Measurements from ENCODE around the gene PSMD2. TPM values are rescaled to one million over a fixed set of nuclear protein-coding genes. Genes with fewer than 3 reads are reported as not detected.
"Not testable (repeated sequence)": the region's sequence is repeated elsewhere in the genome, so short reads cannot be mapped to it uniquely, and the experiment has no call there.

The PSMD2 gene
- total RNA-seq, 5 donors from 2014 or later (not counting 1 experiment from before 2014, with no cell fraction given) = 134 to 151 (median 149) TPM

DNA sequence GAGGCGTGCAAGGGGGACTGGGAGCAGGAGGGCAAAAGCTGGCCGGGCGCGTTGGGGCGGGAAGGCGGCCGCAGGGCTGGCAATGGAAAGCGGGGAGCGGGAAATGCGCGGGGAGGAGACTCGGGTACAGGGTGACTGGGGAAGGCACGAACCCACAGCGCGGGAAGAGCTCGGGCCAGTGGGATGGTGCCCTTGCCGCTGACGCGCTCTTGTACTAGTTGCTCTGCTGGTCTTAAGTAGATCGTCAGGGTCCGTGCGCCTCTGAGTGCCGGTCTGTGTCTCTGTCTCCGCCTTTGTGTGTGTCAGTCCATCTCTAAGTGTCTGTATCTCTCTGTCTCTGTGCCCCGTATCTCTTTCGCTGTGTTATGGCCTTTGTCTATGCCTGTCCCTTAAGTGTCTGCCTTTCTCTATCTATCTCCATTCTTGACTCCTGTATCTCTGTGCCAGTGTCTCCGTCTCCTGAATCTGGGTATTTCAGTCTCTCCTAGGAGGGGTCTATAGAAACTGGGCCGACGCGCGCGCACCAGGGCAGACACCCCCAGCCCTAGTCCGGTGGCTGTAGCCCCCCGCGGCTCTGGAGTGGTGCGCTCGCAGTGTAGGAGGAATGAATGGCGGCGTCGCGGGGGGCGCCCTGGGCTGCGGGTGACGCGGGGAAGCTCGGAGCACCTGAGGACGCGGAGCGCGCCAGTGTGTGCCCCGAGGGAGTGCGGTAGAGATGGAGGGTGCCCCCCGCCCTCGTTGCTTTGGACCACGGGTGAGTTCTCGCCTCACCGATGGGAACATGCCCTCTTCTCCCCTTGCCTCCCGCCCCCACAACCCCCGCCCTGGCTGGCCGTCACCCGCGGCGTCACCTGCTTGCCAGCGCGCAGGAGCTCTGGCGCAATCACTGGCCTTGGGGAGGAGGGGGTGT, 36.9 kb upstream of the PSMD2 start:
- no peaks in the 10 kb centered on the region for H3K9me3 Mint-ChIP-seq
- CTCF ChIA-PET = interaction anchor here (0.6 to 1.1 kb wide), 5 partner anchors 12 to 1085 kb away, joined by 3 to 20 read pairs (median 4); partner anchors contain the start of gene EEF1AKMT4 (in 1 of the 2)
- H3K36me3 ChIP-seq (ENCODE audit: control insufficient read depth in 2 of 2, extremely low read depth in 1 of 2, insufficient read depth in 1 of 2, low read length in 1 of 2) = no peaks in the 10 kb centered on the region

DNA sequence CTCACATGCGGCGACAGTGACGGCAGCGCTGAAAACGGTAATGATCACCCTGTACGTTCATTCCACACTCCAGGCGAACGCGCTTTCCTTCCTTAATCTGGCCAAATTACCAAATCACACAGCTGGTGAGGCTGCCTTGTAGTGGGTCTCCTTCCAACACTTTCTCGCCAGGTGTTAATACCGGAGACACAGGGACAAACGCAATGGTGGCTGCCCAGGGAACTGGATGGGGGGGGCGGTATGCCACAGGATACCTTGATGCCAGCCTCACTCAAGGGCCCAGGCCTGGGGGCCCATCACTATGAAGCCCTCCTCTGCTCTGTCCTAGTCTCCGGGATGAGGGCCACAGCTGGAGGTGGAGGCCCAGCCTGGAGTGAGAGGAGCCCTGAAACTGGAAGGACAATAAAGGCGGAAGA, 36.3 kb upstream of the PSMD2 start:
- POLR2A ChIA-PET = no interaction called here
- H3K27me3 ChIP-seq (replicated peaks in 1 of 2; ENCODE audit: control insufficient read depth in 2 of 2, extremely low read depth in 1 of 2, insufficient read depth in 2 of 2, low read length in 1 of 2) = peaks cover 9 to 74% of the 10 kb centered on the region in 2 experiments

More for the DNA sequence above, 36.9 kb upstream of the PSMD2 start:
- peaks cover 18 to 28% (median 25%) of the 10 kb centered on the region in 3 donors for H3K4me1 Mint-ChIP-seq
- H3K9me3 ChIP-seq = no peaks in the 10 kb centered on the region
- H3K27me3 ChIP-seq (replicated peaks in 1 of 2; ENCODE audit: control insufficient read depth in 2 of 2, extremely low read depth in 1 of 2, insufficient read depth in 2 of 2, low read length in 1 of 2) = peaks cover 5 to 70% of the 10 kb centered on the region in 2 experiments
- peaks cover 19 to 31% of the 10 kb centered on the region in 2 experiments for H3K4me1 ChIP-seq (ENCODE audit: control insufficient read depth in 1 of 2, extremely low read depth in 1 of 2, insufficient read depth in 2 of 2, low read length in 2 of 2)
- WGBS (ENCODE audit: insufficient coverage) = 5% methylated on average over 36 of the region's 66 CpGs
- H3K36me3 Mint-ChIP-seq = no peaks in the 10 kb centered on the region
- DNase-seq = peak in 8 of 35 experiments; percentile 14 to 41 (median 20)
- H3K27me3 Mint-ChIP-seq = peaks cover 22 to 41% of the 10 kb centered on the region in 2 donors
- peak overlapping the region; percentile 49 to 71 for H3K4me3 ChIP-seq (ENCODE audit: control insufficient read depth in 1 of 2, extremely low read depth in 1 of 2, low read length in 1 of 2)
- ATAC-seq (replicated peaks in 1 of 4) = peak in 3 of 4 experiments; percentile 18 to 21 (median 19)
- H3K4me3 Mint-ChIP-seq = peak overlapping the region; percentile 76 to 84 (median 84)
- POLR2A ChIA-PET = no interaction called here
- peak overlapping the region in 1 of 2 donors; percentile 25 for H3K27ac Mint-ChIP-seq
- H3K27ac ChIP-seq (ENCODE audit: low read length) = no peak overlapping the region

DNA sequence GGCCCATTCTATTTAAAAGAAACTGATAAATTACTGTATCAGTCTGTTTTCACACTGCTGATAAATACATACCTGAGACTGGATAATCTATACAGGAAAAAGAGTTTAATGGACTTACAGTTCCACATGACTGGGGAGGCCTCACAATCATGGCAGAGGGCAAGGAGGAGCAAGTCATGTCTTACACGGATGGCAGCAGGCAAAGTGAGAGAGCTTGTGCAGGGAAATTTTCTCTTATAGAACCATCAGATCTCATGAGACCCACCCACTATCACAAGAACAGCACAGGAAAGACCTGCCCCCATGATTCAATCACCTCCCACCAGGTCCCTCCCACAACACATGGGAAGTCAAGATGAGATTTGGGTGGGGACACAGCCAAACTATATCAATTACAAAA, 31.8 kb upstream of the PSMD2 start:
- H3K9me3 Mint-ChIP-seq; H3K4me1 Mint-ChIP-seq; CTCF ChIA-PET; H3K4me3 Mint-ChIP-seq; H3K27ac ChIP-seq (ENCODE audit: low read length); H3K9me3 ChIP-seq; POLR2A ChIA-PET; DNase-seq; H3K27ac Mint-ChIP-seq; ATAC-seq (replicated peaks in 1 of 4); H3K36me3 Mint-ChIP-seq; H3K4me3 ChIP-seq (ENCODE audit: control insufficient read depth in 1 of 2, extremely low read depth in 1 of 2, low read length in 1 of 2); H3K36me3 ChIP-seq (ENCODE audit: control insufficient read depth in 2 of 2, extremely low read depth in 1 of 2, insufficient read depth in 1 of 2, low read length in 1 of 2); H3K4me1 ChIP-seq (ENCODE audit: control insufficient read depth in 1 of 2, extremely low read depth in 1 of 2, insufficient read depth in 2 of 2, low read length in 2 of 2): not testable (repeated sequence)
- peaks cover 42 to 57% of the 10 kb centered on the region in 2 donors for H3K27me3 Mint-ChIP-seq
- peaks cover 7 to 56% of the 10 kb centered on the region in 2 experiments for H3K27me3 ChIP-seq (replicated peaks in 1 of 2; ENCODE audit: control insufficient read depth in 2 of 2, extremely low read depth in 1 of 2, insufficient read depth in 2 of 2, low read length in 1 of 2)
- WGBS (ENCODE audit: insufficient coverage) = no CpG with 5 or more reads among the region's 1 CpG

More for the DNA sequence above, 36.3 kb upstream of the PSMD2 start:
- H3K4me3 ChIP-seq (ENCODE audit: control insufficient read depth in 1 of 2, extremely low read depth in 1 of 2, low read length in 1 of 2) = peak overlapping the region in 1 of 2 donors; percentile 44
- CTCF ChIA-PET = interaction anchor here in 1 of 2 donors (0.6 to 1.0 kb wide), 4 partner anchors 13 to 1085 kb away, joined by 3 to 5 read pairs (median 4); partner anchors contain the start of gene EEF1AKMT4
- no peaks in the 10 kb centered on the region for H3K36me3 ChIP-seq (ENCODE audit: control insufficient read depth in 2 of 2, extremely low read depth in 1 of 2, insufficient read depth in 1 of 2, low read length in 1 of 2)
- WGBS (ENCODE audit: insufficient coverage) = 22% methylated on average over 10 of the region's 15 CpGs
- no peaks in the 10 kb centered on the region for H3K9me3 ChIP-seq
- Mint-ChIP-seq H3K9me3 (no peaks in the 10 kb centered on the region), H3K36me3 (no peaks in the 10 kb centered on the region), H3K27ac (no peak overlapping the region), H3K4me3 (peak overlapping the region; percentile 61 to 76 (median 71)), H3K4me1 (peaks cover 18 to 28% (median 25%) of the 10 kb centered on the region in 3 donors), H3K27me3 (peaks cover 29 to 48% of the 10 kb centered on the region in 2 donors)
- DNase-seq (peak in 1 of 35 experiments; percentile 38), ATAC-seq (replicated peaks in 1 of 4) (no peak)
- H3K27ac ChIP-seq (ENCODE audit: low read length) = no peak overlapping the region
- peaks cover 19 to 31% of the 10 kb centered on the region in 2 experiments for H3K4me1 ChIP-seq (ENCODE audit: control insufficient read depth in 1 of 2, extremely low read depth in 1 of 2, insufficient read depth in 2 of 2, low read length in 2 of 2)

DNA sequence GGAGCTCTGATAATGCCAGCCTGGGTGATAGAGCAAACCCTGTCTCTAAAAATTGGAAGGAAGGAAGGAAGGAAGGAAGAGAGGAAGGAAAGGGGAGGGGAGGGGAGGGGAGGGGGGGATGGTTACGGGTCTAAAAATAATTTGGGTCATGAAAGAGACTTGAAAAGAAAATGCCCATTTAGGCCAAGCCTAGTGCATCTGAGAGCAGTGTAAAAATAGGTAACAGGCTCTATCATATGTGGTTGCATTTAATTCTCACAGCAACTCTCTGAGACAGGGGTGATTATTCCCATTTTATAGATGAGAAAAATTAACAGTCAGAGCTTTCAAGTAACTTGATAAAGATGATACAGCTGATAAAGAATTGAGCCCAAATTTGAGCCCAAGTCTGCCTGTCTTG, 26.8 kb upstream of the PSMD2 start:
- Mint-ChIP-seq H3K4me1 (peaks cover 6 to 9% (median 9%) of the 10 kb centered on the region in 3 donors), H3K36me3 (no peaks in the 10 kb centered on the region), H3K9me3 (no peaks in the 10 kb centered on the region), H3K27me3 (peaks cover 49 to 50% of the 10 kb centered on the region in 2 donors), H3K27ac (no peak overlapping the region), H3K4me3 (no peak overlapping the region)
- 40% methylated on average over 1 of the region's 1 CpG for whole genome bisulfite sequencing (ENCODE audit: insufficient coverage)
- H3K9me3 ChIP-seq = no peaks in the 10 kb centered on the region
- no peak overlapping the region for H3K27ac ChIP-seq (ENCODE audit: low read length)
- DNase-seq (no peak), ATAC-seq (replicated peaks in 1 of 4) (no peak)
- POLR2A ChIA-PET = no interaction called here
- H3K4me1 ChIP-seq (ENCODE audit: control insufficient read depth in 1 of 2, extremely low read depth in 1 of 2, insufficient read depth in 2 of 2, low read length in 2 of 2) = peaks cover 0 to 6% of the 10 kb centered on the region in 2 experiments
- H3K27me3 ChIP-seq (replicated peaks in 1 of 2; ENCODE audit: control insufficient read depth in 2 of 2, extremely low read depth in 1 of 2, insufficient read depth in 2 of 2, low read length in 1 of 2) = peaks cover 11 to 44% of the 10 kb centered on the region in 2 experiments
- no peak overlapping the region for H3K4me3 ChIP-seq (ENCODE audit: control insufficient read depth in 1 of 2, extremely low read depth in 1 of 2, low read length in 1 of 2)
- CTCF ChIA-PET = interaction anchor here in 1 of 2 donors (0.7 kb wide), 1 partner anchor 18 kb away, joined by 9 read pairs; no protein-coding TSS in a partner anchor
- H3K36me3 ChIP-seq (ENCODE audit: control insufficient read depth in 2 of 2, extremely low read depth in 1 of 2, insufficient read depth in 1 of 2, low read length in 1 of 2) = no peaks in the 10 kb centered on the region

DNA sequence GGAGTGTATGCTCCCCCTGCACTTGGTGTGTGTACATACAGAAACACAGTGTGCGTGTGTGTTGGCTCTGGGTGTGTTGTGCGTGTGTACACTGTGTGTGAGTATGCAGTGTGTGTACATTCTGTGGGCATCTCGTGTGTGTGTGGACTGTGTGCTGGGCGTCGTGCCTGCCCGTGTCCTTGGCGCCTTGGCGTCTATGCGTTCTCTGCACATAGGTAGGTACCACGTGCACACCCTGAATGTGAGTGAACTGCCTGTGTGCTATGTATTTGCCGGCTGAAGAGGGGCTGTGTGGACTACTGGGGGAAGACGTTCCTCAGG, 23.7 kb upstream of the PSMD2 start:
- Histone ChIP-seq H3K36me3 (ENCODE audit: control insufficient read depth in 2 of 2, extremely low read depth in 1 of 2, insufficient read depth in 1 of 2, low read length in 1 of 2) (no peaks in the 10 kb centered on the region), H3K4me3 (ENCODE audit: control insufficient read depth in 1 of 2, extremely low read depth in 1 of 2, low read length in 1 of 2) (no peak overlapping the region), H3K27me3 (replicated peaks in 1 of 2; ENCODE audit: control insufficient read depth in 2 of 2, extremely low read depth in 1 of 2, insufficient read depth in 2 of 2, low read length in 1 of 2) (peaks cover 11 to 52% of the 10 kb centered on the region in 2 experiments), H3K27ac (ENCODE audit: low read length) (no peak overlapping the region), H3K9me3 (no peaks in the 10 kb centered on the region), H3K4me1 (ENCODE audit: control insufficient read depth in 1 of 2, extremely low read depth in 1 of 2, insufficient read depth in 2 of 2, low read length in 2 of 2) (peaks cover 0 to 6% of the 10 kb centered on the region in 2 experiments)
- Mint-ChIP-seq H3K4me1 (peaks cover 6 to 9% (median 9%) of the 10 kb centered on the region in 3 donors), H3K27me3 (peaks cover 44 to 52% of the 10 kb centered on the region in 2 donors), H3K4me3 (peak overlapping the region in 2 of 3 donors; percentile 2 to 63), H3K36me3 (no peaks in the 10 kb centered on the region), H3K9me3 (no peaks in the 10 kb centered on the region), H3K27ac (no peak overlapping the region)
- no peak for ATAC-seq (replicated peaks in 1 of 4)
- POLR2A ChIA-PET = no interaction called here
- 81% methylated on average over 12 of the region's 12 CpGs for WGBS (ENCODE audit: insufficient coverage)
- CTCF ChIA-PET = no interaction called here
- no peak for DNase-seq

DNA sequence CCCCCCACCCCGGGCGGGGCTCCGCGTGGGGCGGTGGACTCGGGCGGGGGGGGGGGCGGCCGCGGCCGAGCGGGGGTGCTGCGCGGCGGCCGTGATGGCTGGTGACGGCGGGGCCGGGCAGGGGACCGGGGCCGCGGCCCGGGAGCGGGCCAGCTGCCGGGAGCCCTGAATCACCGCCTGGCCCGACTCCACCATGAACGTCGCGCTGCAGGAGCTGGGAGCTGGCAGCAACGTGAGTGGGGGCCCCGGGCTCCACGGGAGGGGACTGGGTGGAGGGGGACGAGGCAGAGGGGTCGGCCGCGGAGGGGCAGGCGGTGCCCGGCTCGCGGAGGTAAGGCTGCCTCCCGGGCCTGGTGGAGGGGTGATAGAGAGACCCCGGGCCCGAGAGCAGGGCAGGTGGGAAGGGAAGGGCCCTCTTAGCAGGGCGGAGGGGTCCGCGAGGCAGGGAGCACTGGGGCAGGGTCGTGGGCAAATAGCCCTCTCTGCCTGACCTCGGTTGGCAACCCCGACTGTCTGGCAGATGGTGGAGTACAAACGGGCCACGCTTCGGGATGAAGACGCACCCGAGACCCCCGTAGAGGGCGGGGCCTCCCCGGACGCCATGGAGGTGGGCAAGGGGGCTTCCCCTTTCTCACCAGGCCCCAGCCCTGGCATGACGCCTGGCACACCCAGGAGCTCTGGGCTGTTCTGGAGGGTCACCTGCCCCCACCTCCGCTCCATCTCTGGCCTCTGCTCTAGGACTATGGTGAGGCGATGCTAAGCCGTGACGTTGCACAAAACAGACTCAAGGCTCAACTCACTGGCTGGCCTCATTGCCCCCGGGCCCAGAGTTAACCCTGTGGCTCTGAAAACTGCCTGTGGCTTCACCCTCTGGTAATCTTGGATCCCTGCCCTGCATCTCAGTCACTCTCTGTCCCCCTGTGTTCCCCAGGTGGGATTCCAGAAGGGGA, 22.8 kb upstream of the PSMD2 start, which contains the start of gene ECE2:
ECE2 (plus strand) TSS at position 62 of the 950 bp plus-strand sequence; CDS start at position 194, 132 bp downstream.
- ChIA-PET CTCF (no interaction called here), POLR2A (no interaction called here)
- Mint-ChIP-seq H3K9me3 (no peaks in the 10 kb centered on the region), H3K4me3 (peak within 1 kb of the TSS in 2 of 3 donors; percentile 2 to 63), H3K36me3 (no peaks in the 10 kb centered on the region), H3K27me3 (peaks cover 44 to 51% of the 10 kb centered on the region in 2 donors), H3K27ac (no peak within 1 kb of the TSS), H3K4me1 (peaks cover 6 to 9% (median 9%) of the 10 kb centered on the region in 3 donors)
- no peaks in the 10 kb centered on the region for H3K9me3 ChIP-seq
- no peaks in the 10 kb centered on the region for H3K36me3 ChIP-seq (ENCODE audit: control insufficient read depth in 2 of 2, extremely low read depth in 1 of 2, insufficient read depth in 1 of 2, low read length in 1 of 2)
- H3K4me1 ChIP-seq (ENCODE audit: control insufficient read depth in 1 of 2, extremely low read depth in 1 of 2, insufficient read depth in 2 of 2, low read length in 2 of 2) = peaks cover 0 to 6% of the 10 kb centered on the region in 2 experiments
- no peak for ATAC-seq (replicated peaks in 1 of 4)
- no peak within 1 kb of the TSS for H3K4me3 ChIP-seq (ENCODE audit: control insufficient read depth in 1 of 2, extremely low read depth in 1 of 2, low read length in 1 of 2)
- H3K27me3 ChIP-seq (replicated peaks in 1 of 2; ENCODE audit: control insufficient read depth in 2 of 2, extremely low read depth in 1 of 2, insufficient read depth in 2 of 2, low read length in 1 of 2) = peaks cover 11 to 51% of the 10 kb centered on the region in 2 experiments
- DNase-seq = no peak
- H3K27ac ChIP-seq (ENCODE audit: low read length) = no peak within 1 kb of the TSS
- WGBS (ENCODE audit: insufficient coverage) = 21% methylated on average over 58 of the region's 65 CpGs

Data from T-cell (primary cell).